Measurements from ENCODE around the gene KLHL29. TPM values are rescaled to one million over a fixed set of nuclear protein-coding genes. Genes with fewer than 3 reads are reported as not detected.

The KLHL29 gene
- total RNA-seq, 4 donors from 2014 or later = 39.6 to 52.0 (median 40.4) TPM

DNA sequence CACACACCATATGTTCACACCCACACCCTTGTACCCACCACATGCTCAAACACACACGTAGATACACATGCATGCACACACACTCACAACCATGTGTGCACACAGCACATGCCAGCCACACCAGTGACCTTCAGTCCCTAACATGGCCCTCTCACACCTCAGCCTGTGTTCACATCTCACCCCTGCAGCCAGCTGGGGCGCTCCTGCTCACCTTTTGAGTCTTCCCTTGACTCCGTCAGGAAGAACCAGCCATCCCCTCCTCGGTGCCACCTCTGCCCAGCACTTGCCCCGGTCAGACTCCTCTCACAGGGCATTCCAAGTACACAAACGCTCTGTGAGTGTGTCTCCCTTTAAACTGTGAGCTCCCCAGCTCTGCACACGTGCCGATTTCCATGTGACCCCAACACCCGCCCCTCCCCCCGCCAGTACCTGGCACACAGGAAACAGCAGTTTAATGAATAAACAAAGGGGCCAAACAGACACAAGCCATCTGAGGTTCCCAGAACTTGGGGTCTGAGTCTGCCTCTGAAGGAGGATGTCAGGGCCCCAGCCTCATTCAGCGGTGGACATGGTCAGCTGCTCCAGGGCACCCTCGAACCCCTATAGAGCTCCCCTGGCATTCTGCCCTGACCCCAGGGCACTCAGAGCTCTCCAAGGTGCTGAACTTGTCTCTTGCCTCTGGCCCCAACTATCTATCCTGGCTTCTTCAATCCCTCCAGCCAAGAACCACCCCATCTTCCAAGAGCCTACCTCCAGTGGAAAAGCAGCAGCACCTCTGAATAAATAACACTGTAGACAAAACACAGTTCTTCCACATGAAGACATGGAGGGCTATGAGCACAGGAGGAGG, 289.1 kb downstream of the KLHL29 start:
- no peak overlapping the region for H3K27ac ChIP-seq
- TF ChIP-seq, protein P1, sequence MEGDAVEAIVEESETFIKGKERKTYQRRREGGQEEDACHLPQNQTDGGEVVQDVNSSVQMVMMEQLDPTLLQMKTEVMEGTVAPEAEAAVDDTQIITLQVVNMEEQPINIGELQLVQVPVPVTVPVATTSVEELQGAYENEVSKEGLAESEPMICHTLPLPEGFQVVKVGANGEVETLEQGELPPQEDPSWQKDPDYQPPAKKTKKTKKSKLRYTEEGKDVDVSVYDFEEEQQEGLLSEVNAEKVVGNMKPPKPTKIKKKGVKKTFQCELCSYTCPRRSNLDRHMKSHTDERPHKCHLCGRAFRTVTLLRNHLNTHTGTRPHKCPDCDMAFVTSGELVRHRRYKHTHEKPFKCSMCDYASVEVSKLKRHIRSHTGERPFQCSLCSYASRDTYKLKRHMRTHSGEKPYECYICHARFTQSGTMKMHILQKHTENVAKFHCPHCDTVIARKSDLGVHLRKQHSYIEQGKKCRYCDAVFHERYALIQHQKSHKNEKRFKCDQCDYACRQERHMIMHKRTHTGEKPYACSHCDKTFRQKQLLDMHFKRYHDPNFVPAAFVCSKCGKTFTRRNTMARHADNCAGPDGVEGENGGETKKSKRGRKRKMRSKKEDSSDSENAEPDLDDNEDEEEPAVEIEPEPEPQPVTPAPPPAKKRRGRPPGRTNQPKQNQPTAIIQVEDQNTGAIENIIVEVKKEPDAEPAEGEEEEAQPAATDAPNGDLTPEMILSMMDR (IDR thresholded peaks at IDR 0.05) = no peak
- TF ChIP-seq EP300 (IDR thresholded peaks at IDR 0.05) (no peak), POLR2A (IDR thresholded peaks at IDR 0.05) (no peak)
- no peak overlapping the region for H3K4me3 ChIP-seq
- DNase-seq (ENCODE audit: low spot score in 2 of 2) = no peak
- peaks cover 0 to 16% (median 6%) of the 10 kb centered on the region in 4 donors for H3K4me1 ChIP-seq
- peaks cover 0 to 42% (median 0%) of the 10 kb centered on the region in 3 donors for H3K36me3 ChIP-seq
- H3K27me3 ChIP-seq = no peaks in the 10 kb centered on the region
- 67 to 70% methylated on average over 12 of the region's 12 CpGs for WGBS, 2 donors
- peaks cover 0 to 10% (median 0%) of the 10 kb centered on the region in 4 donors for H3K9me3 ChIP-seq

DNA sequence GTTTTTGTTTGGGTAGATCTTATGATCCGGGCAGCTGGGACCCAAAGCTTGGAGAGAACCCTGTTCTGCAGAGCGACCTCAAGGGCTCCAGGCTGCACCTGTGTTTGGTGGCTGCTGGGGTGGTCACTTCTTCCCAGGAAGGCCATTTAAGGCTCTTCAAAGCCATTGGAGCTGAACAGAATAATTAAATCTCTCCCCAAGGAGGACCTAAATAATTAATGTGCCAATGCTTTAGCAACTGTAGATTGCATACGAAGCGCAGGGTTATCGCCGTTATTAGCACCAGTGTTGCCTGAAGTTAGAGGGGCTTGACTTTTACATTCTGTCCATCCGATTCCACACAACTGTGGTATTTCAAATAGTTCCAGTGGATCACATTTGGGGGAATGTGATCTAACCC, 290.5 kb downstream of the KLHL29 start:
- H3K27ac ChIP-seq = no peak overlapping the region
- H3K4me3 ChIP-seq = no peak overlapping the region
- no peaks in the 10 kb centered on the region for H3K27me3 ChIP-seq
- no peak for TF ChIP-seq POLR2A (IDR thresholded peaks at IDR 0.05)
- TF ChIP-seq EP300 (IDR thresholded peaks at IDR 0.05) = no peak
- TF ChIP-seq, protein P1 (IDR thresholded peaks at IDR 0.05) = no peak
- peaks cover 0 to 12% (median 0%) of the 10 kb centered on the region in 4 donors for H3K9me3 ChIP-seq
- 95 to 96% methylated on average over 7 of the region's 7 CpGs for WGBS, 2 donors
- peaks cover 0 to 42% (median 0%) of the 10 kb centered on the region in 3 donors for H3K36me3 ChIP-seq
- peaks cover 0 to 2% (median 0%) of the 10 kb centered on the region in 4 donors for H3K4me1 ChIP-seq
- DNase-seq (ENCODE audit: low spot score in 2 of 2) = no peak

DNA sequence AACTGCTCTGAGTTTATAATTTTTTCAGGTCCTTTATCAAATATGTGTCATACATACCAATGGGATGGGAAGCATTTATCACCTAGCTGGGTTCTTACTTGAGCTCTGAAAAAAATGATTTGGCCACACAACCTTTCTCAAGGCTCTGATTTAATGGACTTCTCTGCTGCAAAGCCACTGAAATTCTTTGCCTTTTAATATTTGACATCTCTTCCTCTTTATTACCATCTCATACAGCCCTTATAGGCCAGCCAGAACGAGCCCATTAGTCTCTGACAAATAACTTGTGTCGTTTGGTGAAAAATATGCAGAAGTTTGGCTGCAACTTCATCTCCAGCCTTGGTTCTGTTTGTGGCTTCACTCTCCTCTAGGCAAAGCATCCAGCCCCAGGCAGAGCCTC, 292.9 kb downstream of the KLHL29 start:
- no peak for TF ChIP-seq EP300 (IDR thresholded peaks at IDR 0.05)
- TF ChIP-seq, protein P1 (IDR thresholded peaks at IDR 0.05) = no peak
- TF ChIP-seq POLR2A (IDR thresholded peaks at IDR 0.05) = no peak

DNA sequence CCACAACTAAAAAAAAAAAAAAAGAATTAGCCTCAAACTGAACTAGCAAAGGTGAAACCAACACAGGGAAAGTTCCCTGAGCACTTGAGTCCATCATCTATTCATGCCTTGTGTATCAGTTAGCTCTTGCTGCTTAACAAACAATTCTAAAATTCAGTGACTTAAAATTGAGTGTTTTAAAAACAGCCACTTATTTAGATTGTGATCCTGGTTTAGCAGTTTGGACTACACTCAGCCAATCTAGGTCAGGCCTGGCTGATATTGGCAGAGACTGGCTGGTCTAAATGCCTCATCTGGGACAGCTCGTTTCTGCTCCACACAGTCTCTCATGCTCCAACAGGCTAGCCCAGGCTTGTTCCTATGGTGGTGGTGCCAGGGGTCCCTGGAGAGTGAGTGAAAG, 294.1 kb downstream of the KLHL29 start:
- Histone ChIP-seq H3K27me3 (no peaks in the 10 kb centered on the region), H3K4me1 (peaks cover 0 to 13% (median 0%) of the 10 kb centered on the region in 4 donors), H3K4me3 (no peak overlapping the region), H3K27ac (peak overlapping the region in 1 of 4 donors; percentile 1), H3K36me3 (peaks cover 0 to 27% (median 0%) of the 10 kb centered on the region in 3 donors), H3K9me3 (peaks cover 0 to 12% (median 0%) of the 10 kb centered on the region in 4 donors)
- TF ChIP-seq, protein P1 (IDR thresholded peaks at IDR 0.05) = no peak
- no peak for TF ChIP-seq POLR2A (IDR thresholded peaks at IDR 0.05)
- TF ChIP-seq EP300 (IDR thresholded peaks at IDR 0.05) = no peak
- WGBS, 2 donors = 71 to 91% methylated on average over 1 of the region's 1 CpG
- DNase-seq (ENCODE audit: low spot score in 2 of 2) = no peak

More for the DNA sequence above, 292.9 kb downstream of the KLHL29 start:
- H3K27me3 ChIP-seq = no peaks in the 10 kb centered on the region
- H3K4me1 ChIP-seq = peaks cover 0 to 2% (median 0%) of the 10 kb centered on the region in 4 donors
- H3K4me3 ChIP-seq = no peak overlapping the region
- no peak for DNase-seq (ENCODE audit: low spot score in 2 of 2)
- 90 to 92% methylated on average over 2 of the region's 2 CpGs for WGBS, 2 donors
- H3K36me3 ChIP-seq = peaks cover 0 to 38% (median 0%) of the 10 kb centered on the region in 3 donors
- no peak overlapping the region for H3K27ac ChIP-seq
- H3K9me3 ChIP-seq = peaks cover 0 to 12% (median 0%) of the 10 kb centered on the region in 4 donors

DNA sequence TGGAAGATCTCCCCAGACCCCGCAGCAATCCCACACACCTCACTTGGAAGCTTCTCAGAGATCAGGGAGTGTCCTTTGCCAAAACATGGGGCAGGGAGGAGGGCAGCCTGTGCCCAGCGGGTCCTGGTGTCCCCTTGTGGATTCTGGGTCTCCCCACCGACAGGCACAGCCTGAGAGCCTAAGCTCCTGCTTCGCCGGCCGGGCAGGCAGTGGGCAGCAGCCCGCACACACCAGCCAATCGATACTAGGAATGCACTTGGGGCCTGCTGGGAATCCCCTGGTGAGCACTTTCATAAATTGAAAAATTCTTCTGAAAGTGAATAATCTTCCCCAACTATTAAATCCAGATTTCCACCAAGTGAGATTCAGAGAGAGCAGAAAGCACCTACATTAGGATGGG, 296.0 kb downstream of the KLHL29 start:
- no peak overlapping the region for H3K27ac ChIP-seq
- no peaks in the 10 kb centered on the region for H3K27me3 ChIP-seq
- no peak for DNase-seq (ENCODE audit: low spot score in 2 of 2)
- TF ChIP-seq, protein P1 (IDR thresholded peaks at IDR 0.05) = no peak
- TF ChIP-seq POLR2A (IDR thresholded peaks at IDR 0.05) = no peak
- no peak for TF ChIP-seq EP300 (IDR thresholded peaks at IDR 0.05)
- WGBS, 2 donors = 85 to 87% methylated on average over 3 to 8 of the region's 8 CpGs
- H3K36me3 ChIP-seq = peaks cover 0 to 26% (median 0%) of the 10 kb centered on the region in 3 donors
- peaks cover 0 to 27% (median 0%) of the 10 kb centered on the region in 4 donors for H3K4me1 ChIP-seq
- H3K4me3 ChIP-seq = no peak overlapping the region
- H3K9me3 ChIP-seq = peaks cover 0 to 12% (median 0%) of the 10 kb centered on the region in 4 donors

Data from tibial nerve (tissue), 4 donors.